ENCODE data around the gene PRKCB.
A peak's percentile ranks its signal among the peaks of the same experiment; 100 is the strongest.
"Not testable (repeated sequence)": the region's sequence is repeated elsewhere in the genome, so short reads cannot be mapped to it uniquely, and the experiment has no call there.

PRKCB gene

DNA sequence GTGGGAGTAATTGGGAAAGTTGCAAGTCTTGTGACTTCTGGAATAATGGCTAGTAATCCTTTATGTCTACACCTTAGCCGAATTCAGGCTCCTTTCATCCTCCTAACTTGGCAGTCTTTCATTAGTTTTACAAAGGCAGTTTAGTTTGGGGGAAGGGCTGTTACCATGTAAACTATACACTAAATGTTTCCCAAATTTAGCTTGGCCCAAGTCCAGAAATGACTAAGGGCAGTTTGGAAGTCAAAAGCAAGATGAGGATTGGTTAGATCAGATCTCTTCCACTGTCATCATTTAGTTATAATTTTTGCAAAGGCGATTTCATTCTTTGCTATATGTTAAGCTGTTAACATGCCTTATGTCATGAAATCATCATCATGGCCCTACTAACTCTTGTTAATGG is 304.9 kb downstream of the PRKCB start:
- no peak for DNase-seq

DNA sequence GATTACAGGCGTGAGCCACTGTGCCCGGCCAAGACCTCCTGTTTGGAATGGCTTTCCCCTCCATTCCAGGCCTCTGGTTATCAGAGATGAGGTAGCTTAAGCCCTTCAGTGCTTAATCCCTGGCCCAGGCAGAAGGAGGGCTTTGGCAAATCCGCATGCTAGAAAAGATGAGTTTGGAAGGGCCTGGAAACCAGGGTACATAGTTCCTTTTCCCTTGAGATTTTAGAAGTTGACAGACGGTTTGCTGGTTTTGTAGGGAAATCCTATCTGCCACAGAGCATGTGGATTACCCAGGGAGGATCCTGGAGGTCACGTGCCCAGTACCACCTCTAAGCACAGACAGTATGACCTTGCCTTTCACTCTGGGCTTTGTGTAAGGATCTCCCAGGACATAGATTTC is 305.7 kb downstream of the PRKCB start:
- DNase-seq: no peak

DNA sequence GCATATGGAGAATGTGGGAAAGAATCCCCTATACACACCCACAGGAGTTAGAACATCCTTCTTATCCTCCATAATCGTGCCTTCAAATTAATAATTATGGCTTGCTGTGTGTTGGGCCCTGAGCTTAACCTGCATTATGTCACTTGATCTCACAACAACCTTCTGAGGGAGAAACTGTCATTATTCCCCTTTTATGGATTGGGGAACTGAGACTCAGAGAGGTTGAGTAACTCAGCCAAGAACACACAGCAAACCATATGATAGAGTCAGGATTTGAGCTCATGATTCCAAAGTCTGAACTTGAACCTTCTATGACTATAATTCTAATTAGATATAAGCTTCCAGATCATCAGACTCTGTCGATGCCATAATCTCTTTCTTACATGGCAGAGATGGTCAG is 306.1 kb downstream of the PRKCB start:
- no peak for DNase-seq

DNA sequence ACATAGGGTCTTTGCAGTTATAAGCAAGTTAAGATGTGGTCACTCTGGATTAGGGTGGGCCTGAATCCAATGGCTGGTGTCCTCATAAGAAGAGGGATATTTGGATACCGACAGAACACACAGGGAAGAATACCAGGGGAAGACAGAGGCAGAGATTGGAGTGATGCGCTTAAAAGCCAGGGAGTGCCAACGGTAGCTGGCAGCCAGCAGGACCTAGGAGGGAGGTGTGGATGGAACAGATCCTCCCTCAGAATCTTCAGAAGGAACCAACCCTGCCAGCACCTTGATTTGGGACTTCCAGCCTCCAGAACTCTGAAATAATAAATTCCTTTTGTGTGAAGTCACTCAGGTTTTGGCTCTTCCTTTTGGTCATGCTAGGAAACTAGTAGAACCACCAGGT is 310.1 kb downstream of the PRKCB start:
- no peak for DNase-seq

DNA sequence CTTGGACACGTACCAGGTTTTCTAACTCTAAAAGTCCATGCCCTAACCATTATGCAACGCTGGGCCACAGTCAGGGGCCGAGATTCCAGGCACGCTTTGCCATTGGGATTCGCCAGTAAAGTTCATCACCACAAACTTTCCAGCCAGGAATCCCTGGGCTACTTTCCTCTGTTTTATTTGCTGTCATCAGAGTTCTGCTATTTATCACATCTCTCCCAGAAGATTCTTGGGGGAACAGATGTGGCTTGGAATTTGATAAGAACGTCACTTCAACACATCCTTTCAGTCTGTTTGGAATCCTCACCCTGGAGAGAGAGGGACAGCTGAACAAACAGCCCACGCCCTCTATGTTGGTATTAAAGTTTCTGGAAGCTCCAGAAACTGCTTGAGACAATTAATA is 310.7 kb downstream of the PRKCB start:
- no peak for DNase-seq

DNA sequence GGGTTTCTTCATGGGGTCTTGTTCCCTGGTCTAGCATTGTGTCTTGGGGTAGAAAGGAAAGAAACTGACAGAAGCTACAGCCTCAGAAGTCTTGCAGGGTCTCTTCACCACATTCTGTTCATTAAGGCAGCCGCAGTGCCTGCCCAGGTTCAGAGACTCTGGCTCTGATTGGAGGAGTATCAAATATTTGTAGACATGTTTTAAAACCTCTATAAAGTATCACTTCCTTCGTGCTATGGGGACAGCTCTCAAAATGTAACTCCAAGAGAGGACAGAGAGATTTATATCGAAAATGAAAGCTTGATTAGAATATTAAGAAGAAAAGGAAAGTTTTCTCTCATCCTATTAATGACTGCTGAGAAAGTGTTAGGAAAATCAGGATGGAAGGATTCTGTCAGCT is 313.3 kb downstream of the PRKCB start:
- no peak for DNase-seq

DNA sequence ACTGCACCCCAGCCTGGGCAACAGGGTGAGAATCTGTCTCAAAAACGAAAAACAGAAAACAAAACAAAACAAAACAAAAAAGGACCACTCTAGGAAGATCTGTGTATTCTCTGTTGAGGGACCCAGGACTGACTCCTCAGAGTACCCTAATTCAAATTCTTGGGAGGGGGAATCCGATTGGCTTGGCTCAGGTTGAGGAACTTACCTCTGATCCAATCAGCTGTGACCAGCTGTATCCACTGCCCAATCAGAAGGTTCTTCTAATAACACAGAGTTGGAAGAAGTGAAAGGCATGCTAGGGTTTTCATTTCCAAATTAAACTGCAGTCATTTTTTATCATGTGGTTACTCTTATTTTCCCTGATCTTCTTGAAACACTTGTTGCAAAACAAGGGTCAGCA is 314.5 kb downstream of the PRKCB start:
- no peak for DNase-seq

DNA sequence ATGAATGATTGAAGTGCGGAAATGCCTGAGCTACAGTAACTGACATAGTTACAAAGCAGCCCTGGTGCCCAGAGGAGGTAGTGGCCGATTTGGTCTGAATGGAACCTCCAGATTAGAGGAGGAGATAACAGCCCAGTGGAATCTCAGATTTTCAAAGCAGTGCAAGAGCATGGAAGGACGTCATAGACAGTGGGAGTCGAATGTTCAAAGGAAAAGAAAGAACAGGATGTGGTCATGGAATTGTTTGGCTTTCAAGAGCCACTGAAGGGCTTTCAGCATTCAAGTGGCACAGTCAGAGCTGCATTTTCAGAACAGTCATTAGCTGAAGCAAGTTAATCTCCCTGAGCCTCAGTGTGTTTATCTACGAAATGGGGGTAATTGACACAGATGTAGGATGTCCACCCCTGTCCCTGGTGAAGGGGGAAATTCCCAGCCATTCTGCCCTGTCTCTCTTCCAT is 315.7 kb downstream of the PRKCB start:
- no peak for DNase-seq

DNA sequence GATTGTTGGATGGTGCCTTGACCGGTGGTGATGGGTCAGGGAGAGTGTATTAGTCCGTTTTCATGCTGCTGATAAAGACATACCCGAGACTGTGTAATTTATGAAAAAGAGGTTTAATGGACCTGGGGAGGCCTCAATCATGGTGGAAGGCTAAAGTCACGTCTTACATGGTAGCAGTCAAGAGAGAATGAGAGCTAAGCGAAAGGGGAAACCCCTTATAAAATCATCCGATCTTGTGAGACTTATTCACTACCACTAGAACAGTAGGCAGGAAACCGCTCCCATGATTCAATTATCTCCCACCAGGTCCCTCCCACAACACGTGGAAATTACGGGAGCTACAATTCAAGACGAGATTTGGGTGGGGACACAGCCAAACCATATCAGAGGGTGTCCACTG is 316.3 kb downstream of the PRKCB start:
- DNase-seq: not testable (repeated sequence)

DNA sequence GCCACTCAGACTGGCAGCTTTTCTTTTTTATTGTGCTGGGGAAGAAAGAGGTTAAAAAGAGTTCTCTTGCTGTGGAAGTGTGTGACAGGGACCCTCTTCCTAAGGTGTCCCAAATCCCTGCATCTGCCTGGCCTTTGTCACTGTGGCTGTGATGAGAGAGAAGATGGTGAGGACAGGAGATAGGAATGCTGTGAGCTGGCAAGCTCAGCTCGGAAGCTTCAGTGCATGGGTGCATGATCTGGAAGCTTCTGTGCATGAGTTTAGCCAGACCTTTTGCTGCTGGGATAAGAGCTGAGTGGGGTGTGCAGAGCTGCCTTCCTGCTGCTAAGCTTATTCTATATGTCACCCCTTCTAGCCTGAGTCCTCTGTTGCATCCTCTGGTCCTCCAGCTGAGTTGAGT is 317.0 kb downstream of the PRKCB start:
- no peak for DNase-seq

DNA sequence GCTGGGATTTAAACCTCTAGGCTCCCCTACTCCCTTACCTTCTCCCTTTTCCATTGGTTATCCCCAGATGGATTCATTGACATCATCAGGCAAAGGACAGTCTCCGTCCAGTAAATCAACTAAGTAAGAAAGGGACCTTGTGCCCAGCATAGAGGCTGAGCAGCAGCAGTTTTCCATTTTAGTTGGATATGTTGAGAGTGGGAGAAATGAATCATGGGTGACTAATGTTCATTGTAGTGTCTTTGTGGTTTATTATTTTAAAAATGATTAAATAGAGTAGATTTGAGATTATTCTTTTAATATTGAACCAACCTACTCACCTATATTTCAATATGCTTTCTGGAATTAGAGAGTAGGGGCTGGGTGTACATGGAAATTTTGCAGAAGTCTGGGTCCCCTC is 321.0 kb downstream of the PRKCB start:
- no peak for DNase-seq

DNA sequence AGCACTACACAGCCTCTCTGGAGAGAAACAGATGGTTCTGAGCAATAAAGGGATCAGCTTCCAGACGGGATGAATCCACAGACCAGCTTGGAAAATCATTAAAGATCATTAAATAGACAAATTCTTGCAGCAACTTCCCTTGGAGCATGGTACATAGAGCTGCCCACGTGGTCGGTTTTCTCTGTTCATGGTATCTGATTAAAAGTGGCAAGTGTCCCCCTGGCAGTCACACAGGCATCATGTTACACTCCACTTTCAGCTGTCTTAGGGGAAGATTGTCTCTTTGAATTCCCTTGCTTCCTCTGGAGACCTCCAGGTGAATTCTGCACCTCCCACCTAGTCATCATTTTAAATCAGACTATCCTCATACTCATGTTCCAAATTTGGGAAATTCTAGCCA is 328.2 kb downstream of the PRKCB start:
- DNase-seq: no peak

DNA sequence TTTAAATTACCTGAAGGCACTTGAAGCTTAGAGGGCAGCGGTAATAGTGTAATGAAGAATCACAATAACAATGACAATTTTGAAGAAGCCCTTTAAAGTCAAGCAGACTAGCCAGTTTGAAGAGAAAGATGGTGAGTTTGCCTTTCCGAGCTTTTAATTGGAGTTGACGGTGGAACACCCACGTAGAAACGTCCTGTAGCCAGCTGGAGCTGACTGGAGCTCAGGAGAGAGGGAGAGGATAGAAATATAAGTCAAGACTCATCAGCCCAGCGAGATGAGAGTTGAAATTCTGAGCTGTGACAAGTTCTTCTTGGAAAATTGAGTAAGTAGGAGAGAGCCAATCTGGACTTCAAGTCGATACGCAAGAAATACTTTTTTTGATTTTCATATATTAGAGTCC is 328.6 kb downstream of the PRKCB start:
- DNase-seq: no peak

DNA sequence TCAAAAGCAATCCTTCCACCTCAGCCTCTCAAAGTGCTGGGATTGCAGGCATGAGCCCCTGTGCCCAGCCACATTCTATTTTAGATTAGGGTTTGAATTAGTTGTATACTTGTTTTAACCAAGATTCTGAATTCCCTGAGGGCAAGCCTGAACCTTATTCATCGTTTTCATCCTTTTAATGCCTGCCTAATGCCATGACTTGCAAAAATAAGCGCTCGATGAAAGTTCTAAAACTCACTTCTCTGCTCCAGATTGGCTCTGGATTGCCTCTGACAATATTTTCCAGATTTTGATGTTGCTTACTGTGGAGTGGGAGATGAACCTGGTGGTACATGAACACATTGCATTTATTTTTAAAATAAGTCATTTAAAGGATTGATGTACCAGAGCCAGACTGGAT is 329.5 kb downstream of the PRKCB start:
- DNase-seq: no peak

DNA sequence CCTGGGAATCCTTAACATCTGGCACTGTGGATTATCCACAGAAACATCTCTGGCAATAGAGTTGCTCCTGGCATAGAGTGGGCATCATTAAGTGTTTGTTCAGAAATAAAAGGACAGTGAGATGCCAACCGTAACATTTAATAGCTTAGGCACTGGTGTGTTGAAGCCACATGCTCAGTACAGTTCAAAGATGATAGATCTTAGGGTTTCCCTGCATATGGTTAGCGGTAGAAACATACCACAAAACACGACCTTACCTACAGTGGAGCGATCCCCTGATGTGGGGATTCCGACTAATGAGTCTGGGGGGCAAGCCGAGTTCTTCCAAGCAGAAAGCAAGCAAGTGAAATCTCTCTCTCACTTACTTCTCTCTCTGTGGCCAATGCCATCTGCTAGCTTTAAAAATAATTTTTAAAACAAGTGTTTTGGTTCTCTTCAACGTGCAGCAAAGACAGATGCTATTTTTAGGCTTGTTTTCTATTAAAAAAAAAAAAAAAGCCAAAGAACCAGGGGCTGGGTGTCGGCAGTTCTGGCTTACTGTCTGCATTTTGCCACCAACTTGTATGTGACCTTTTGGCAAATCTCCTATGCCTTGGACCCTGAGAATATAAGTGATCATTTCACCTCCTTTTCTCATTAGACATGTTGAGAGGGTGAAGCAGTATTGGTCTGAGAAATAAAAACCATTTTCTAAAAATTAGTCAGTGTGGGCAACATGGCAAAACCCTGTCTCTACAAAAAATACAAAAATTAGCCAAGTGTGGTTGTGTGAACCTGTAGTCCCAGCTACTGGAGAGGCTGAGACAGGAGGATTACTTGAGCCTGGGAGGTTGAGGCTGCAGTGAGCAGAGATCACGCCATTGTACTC is 331.1 kb downstream of the PRKCB start:
- no peak for DNase-seq

DNA sequence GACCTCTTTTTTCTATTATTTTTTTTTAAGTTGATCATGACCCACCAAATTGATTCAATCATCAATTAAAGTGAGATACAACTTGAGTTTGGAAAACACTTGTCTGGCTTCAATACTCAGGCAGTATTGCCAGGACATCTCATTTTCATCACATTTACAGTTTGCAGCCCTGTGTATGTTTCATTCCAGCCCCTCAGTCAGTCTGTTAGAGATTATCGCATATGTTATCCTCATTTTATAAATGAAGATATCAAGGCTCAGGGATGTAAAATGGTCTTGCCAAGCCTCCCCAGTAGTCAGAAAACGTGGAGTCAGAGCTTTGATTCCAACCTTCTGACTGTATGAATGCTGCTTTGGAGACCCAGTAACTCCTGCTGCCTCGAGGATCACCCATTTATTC is 333.1 kb downstream of the PRKCB start:
- no peak for DNase-seq

DNA sequence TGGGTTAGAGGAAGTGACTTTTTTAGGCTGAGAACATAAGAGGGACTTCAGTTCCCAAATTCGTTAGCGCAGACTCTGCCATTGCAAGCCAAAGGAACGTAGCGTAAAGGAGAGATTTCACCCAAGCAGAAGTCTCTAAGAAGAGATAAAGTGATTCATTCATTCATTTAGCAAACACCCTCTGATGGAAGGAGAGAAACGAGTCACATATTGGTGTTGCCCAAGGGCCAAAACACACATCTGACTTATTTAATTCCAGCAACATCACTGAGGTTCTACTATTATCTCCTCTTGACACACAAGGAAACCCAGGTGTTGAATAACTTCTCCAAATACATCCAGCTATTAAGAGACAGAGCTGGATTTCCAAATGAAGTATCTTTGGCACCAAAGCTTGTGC is 334.6 kb downstream of the PRKCB start:
- no peak for DNase-seq

DNA sequence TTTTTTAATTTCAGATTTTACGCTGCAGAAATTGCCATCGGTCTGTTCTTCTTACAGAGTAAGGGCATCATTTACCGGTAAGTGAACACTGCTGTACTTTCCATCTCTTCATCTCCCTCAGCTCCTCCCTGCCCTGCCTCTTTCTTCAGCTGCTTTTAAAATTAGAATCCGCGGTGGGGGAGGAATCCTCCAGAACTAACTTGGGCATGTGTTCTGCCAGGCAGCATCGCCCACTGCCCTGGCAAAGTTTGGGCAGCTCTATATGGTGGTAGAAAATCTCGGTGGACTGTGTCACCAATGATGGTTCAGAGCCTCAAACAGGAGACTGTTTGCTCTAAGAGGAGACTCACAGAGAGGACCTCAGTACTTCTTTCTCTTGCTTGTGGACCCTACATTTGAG is 338.7 kb downstream of the PRKCB start:
- no peak for DNase-seq

DNA sequence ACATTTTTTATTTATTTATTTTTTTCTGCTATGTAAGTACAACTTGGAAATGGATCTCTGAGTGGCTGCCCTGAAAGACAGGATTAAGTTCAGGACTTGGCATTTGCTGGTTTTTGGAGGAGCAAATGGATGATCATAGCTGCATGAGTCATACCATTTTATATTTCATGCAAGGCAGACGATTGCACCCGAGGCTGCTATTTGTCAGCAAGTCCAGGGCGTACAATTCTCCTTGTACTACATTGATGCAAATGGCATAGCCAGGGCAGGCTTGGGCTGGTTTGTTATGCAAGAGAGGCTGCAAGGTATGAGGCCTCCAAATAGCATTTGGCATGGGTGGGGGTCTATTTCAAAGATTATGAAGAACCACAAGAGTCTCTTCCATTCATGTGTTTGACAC is 339.2 kb downstream of the PRKCB start:
- DNase-seq: no peak

DNA sequence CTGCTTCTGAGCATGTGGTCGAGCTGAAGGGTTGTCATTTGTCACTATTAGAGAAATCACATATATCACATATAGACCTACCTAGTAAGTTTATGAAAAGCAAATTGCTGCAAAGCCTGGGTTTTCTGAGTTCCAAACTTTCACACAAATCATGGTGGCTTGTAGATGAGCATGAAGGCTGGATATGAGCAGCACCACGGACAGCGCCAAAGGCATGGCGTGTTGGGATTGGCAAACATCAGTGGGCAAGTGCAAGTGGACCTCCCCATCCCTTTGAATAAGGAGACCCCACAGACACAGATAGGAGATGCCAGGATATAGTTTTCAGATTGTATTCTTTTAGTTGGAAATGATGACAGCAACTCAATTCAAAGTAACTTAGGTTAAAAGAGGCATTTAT is 342.7 kb downstream of the PRKCB start:
- peak; percentile 2 for DNase-seq

DNA sequence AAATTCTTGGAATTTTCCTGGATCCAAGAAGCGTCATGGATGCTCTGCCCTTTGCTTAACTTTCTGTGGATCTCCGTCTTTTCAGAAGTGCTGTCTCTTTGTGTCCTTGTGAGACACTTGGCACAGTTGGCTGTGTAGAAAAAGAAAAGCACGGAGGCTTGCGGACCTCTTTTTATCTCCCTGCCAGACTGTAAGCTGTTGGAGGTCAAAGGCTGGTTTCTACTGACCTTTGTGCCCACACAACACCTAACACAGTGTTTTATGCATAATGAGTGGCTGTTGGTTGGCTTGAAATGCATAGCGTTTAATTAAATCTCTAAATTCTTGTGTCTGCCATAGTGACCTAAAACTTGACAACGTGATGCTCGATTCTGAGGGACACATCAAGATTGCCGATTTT is 344.7 kb downstream of the PRKCB start:
- DNase-seq: no peak

DNA sequence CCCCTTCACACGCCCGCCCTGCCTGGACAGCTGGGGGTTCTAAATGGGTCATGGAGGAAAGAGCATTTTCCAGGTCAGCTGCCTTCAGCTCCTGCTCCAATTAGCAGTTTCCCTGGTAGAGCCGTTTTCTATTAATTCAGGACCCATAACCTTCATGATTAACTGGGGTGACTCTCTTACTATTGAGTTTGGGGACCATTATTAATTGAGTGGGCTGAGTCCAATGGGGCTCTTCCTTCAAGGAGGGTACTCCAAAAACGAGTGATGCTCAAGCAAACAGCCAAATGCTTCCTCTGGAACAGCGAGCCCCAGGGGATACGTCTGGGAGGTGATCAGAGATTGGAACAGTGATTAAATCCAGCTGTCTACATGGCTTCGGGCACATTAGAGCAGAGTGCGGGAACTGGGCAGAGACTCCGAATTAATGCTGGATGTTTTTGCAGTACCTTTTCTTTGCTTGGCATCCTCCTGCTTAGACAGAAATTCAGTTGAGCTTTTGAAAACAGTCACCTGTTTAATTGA is 352.3 kb downstream of the PRKCB start:
- no peak for DNase-seq

DNA sequence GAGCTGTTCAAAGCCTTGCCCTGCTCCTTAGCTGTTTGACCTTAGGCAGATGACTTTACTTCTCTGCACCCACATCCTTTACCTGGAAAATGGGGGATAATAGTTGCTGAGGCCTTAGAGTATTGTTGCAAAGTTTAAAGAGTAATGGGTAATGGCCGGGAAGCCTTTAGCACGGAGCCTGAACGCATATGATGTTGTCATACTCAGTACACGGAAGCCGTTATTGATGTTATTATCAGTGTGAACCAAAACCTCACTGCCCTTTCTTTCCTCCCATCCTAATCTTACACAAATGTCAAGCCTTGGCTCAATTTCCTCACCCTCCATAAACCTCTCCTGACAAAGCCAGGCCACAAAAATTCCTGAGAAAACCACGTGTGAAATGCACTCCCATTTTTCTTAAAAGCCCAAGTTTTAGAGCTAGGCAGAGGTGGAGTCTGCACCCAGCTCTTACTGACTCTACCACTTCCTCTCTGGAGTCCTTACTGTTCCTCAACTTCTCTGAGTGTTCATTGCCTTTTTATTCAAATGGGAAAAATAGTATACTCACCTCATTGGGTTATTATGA is 353.1 kb downstream of the PRKCB start:
- no peak for DNase-seq

DNA sequence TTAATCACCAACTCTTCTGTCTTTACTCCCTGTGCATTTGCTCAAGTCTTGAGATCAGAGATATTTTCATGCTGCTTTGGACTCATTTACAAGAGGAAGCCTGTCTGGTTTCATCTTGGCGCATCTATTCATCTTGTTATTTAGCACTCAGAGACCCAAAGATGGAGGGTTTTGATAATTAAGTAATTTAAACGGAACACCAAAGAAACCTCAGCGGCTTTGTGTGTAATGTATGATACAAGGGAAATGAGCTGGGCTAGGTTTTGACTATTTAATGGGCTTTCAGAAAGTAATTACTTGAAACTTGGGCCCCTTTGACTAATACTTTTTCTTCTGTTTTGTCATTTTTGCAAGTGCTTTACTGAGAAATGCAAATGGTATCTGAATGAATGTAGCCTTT is 354.2 kb downstream of the PRKCB start:
- DNase-seq: no peak
